Cardiac muscle cell (in vitro differentiated cells and primary cell): ENCODE results near the gene ADGRE1. TPM values are rescaled to one million over a fixed set of nuclear protein-coding genes. Genes with fewer than 3 reads are reported as not detected.

Experiments used
- DNase-seq, 2 donors: peaks; one replicate each; pipeline versions ENCODE4 v3.0.0 to v3.0.0-alpha.2; 2010 to 2017; ENCODE audit warnings: low read depth in 1 of 2, low spot score in 1 of 2
- H3K27ac ChIP-seq: fragments of 200-600 bp; sonication (generic); 2 replicates; pipeline ENCODE4 v1.5.1; 2016
- H3K27me3 ChIP-seq: fragments of 200-600 bp; sonication (generic); 2 replicates; pipeline ENCODE4 v1.6.0; 2016; ENCODE audit warnings: control low read depth
- H3K36me3 ChIP-seq: fragments of 200-600 bp; sonication (generic); 2 replicates; pipeline ENCODE4 v1.5.1; 2016; ENCODE audit warnings: control low read depth
- H3K4me1 ChIP-seq: fragments of 200-600 bp; sonication (generic); 2 replicates; pipeline ENCODE4 v1.8.1; 2017; ENCODE audit warnings: low read depth, mild to moderate bottlenecking, mixed run types
- H3K4me3 ChIP-seq: fragments of 200-600 bp; sonication (generic); 2 replicates; pipeline ENCODE4 v1.5.1; 2016; ENCODE audit warnings: mild to moderate bottlenecking
- H3K9me3 ChIP-seq: fragments of 200-600 bp; sonication (generic); 2 replicates; pipeline ENCODE4 v1.5.1; 2017; ENCODE audit warnings: low read depth, mild to moderate bottlenecking, control low read depth
- CTCF ChIP-seq: IDR thresholded peaks from 2 replicates; pipeline ENCODE4 v1.5.1; 2012; ENCODE audit warnings: low read depth, mild to moderate bottlenecking, low read length
- polyA plus RNA-seq: library from polyadenylated mRNA; unstranded; fragments of >200 nt; fragmentation: Nextera tagmentation; extraction: Ambion mirVana; gene quantifications from 2 replicates; pipeline ENCODE4 v1.2.1, GENCODE V29; 2016
- total RNA-seq: library from RNA; depleted of rRNA; stranded (reverse); fragments of >200 nt; gene quantifications from 2 replicates; pipeline ENCODE4 v1.2.3, GENCODE V29; 2016

ADGRE1 gene
- total and polyA plus RNA-seq, 2 experiments from 2014 or later = not detected

GRCh38 chr19:6891761-6892385 is 4.5 kb downstream of the ADGRE1 start:
- no peaks in the 10 kb centered on the region for H3K36me3 ChIP-seq
- H3K4me3 ChIP-seq = no peak overlapping the region
- H3K4me1 ChIP-seq = no peaks in the 10 kb centered on the region
- H3K27me3 ChIP-seq = no peaks in the 10 kb centered on the region
- no peak for TF ChIP-seq CTCF
- H3K27ac ChIP-seq = no peak overlapping the region
- DNase-seq = no peak
- no peaks in the 10 kb centered on the region for H3K9me3 ChIP-seq

- H3K4me1 ChIP-seq = no peaks in the 10 kb centered on the region
- TF ChIP-seq CTCF = no peak
- H3K27me3 ChIP-seq = no peaks in the 10 kb centered on the region
- H3K36me3 ChIP-seq = no peaks in the 10 kb centered on the region
- no peaks in the 10 kb centered on the region for H3K9me3 ChIP-seq
- no peak overlapping the region for H3K4me3 ChIP-seq
- H3K27ac ChIP-seq = no peak overlapping the region
- no peak for DNase-seq
Observed at GRCh38 chr19:6894313-6894712, 6.9 kb downstream of the ADGRE1 start.

GRCh38 chr19:6903446-6903845 is 16.1 kb downstream of the ADGRE1 start:
- H3K27ac ChIP-seq = no peak overlapping the region
- H3K36me3 ChIP-seq = no peaks in the 10 kb centered on the region
- DNase-seq = no peak
- H3K4me3 ChIP-seq = no peak overlapping the region
- H3K4me1 ChIP-seq = no peaks in the 10 kb centered on the region
- no peaks in the 10 kb centered on the region for H3K9me3 ChIP-seq
- no peak for TF ChIP-seq CTCF
- no peaks in the 10 kb centered on the region for H3K27me3 ChIP-seq

- Histone ChIP-seq H3K4me1 (no peaks in the 10 kb centered on the region), H3K9me3 (peaks cover 2% of the 10 kb centered on the region), H3K27me3 (no peaks in the 10 kb centered on the region), H3K27ac (no peak overlapping the region), H3K36me3 (no peaks in the 10 kb centered on the region), H3K4me3 (no peak overlapping the region)
- no peak for DNase-seq
- no peak for TF ChIP-seq CTCF
Observed at GRCh38 chr19:6906559-6907060, 19.2 kb downstream of the ADGRE1 start.

GRCh38 chr19:6911523-6911922 is 24.1 kb downstream of the ADGRE1 start:
- Histone ChIP-seq H3K36me3 (no peaks in the 10 kb centered on the region), H3K9me3 (peaks cover 7% of the 10 kb centered on the region), H3K4me1 (no peaks in the 10 kb centered on the region), H3K27ac (no peak overlapping the region), H3K4me3 (no peak overlapping the region), H3K27me3 (no peaks in the 10 kb centered on the region)
- no peak for DNase-seq
- TF ChIP-seq CTCF = no peak

- peaks cover 7% of the 10 kb centered on the region for H3K9me3 ChIP-seq
- no peak overlapping the region for H3K27ac ChIP-seq
Observed at GRCh38 chr19:6914321-6914720, 26.9 kb downstream of the ADGRE1 start.

More at GRCh38 chr19:6914321-6914720, 26.9 kb downstream of the ADGRE1 start:
- Histone ChIP-seq H3K36me3 (no peaks in the 10 kb centered on the region), H3K27me3 (no peaks in the 10 kb centered on the region), H3K4me3 (no peak overlapping the region), H3K4me1 (no peaks in the 10 kb centered on the region)
- no peak for DNase-seq
- TF ChIP-seq CTCF = no peak
